Tibial artery (tissue), 4 donors: Measurements from ENCODE around the gene POU4F1.

Source experiments
- DNase-seq, 2 donors: peaks; one replicate each; pipeline ENCODE4 v3.0.0-alpha.2; 2019
- H3K27ac ChIP-seq, 2 donors: fragments of 200-600 bp; sonication (generic) in 1 of 2; 1 replicate in 1 of 2; 2 replicates in 1 of 2; pipeline ENCODE4 v1.5.1; 2018 to 2019; ENCODE audit warnings: mild to moderate bottlenecking in 1 of 2
- H3K27me3 ChIP-seq, 2 donors: fragments of 200-600 bp; sonication (generic) in 1 of 2; one replicate each; pipeline versions ENCODE4 v1.5.1 to v1.6.0; 2016 to 2019
- H3K36me3 ChIP-seq, 3 donors: fragments of 200-600 bp; sonication (generic) in 2 of 3; one replicate each; pipeline ENCODE4 v1.5.1; 2016 to 2019; ENCODE audit warnings: mild to moderate bottlenecking in 2 of 3
- H3K4me1 ChIP-seq, 4 donors: fragments of 200-600 bp; sonication (generic) in 2 of 4; 1 replicate in 3 of 4; 2 replicates in 1 of 4; pipeline ENCODE4 v1.5.1; 2016 to 2019
- H3K4me3 ChIP-seq, 2 donors: fragments of 200-600 bp; sonication (generic) in 1 of 2; 1 replicate in 1 of 2; 2 replicates in 1 of 2; pipeline ENCODE4 v1.5.1; 2018 to 2019; ENCODE audit warnings: mild to moderate bottlenecking in 2 of 2
- H3K9me3 ChIP-seq, 3 donors: fragments of 200-600 bp; sonication (generic) in 1 of 3; one replicate each; pipeline ENCODE4 v1.5.1; 2016 to 2019
- CTCF ChIP-seq, 2 experiments: fragments of 200-600 bp in 1 of 2; fragments of 450-650 bp in 1 of 2; IDR thresholded peaks; one replicate each; pipeline ENCODE4 v1.5.1; 2017 to 2019; ENCODE audit warnings: antibody characterized with exemption in 2 of 2, mild to moderate bottlenecking in 1 of 2, moderate library complexity in 1 of 2
- intact Hi-C: fragments of 100-400 bp; cut with DNase I; formaldehyde crosslinking; loops from one replicate; pipeline ENCODE4 v1.15.0; 2023; ENCODE audit warnings: low total_unique reads

POU4F1 gene

DNA sequence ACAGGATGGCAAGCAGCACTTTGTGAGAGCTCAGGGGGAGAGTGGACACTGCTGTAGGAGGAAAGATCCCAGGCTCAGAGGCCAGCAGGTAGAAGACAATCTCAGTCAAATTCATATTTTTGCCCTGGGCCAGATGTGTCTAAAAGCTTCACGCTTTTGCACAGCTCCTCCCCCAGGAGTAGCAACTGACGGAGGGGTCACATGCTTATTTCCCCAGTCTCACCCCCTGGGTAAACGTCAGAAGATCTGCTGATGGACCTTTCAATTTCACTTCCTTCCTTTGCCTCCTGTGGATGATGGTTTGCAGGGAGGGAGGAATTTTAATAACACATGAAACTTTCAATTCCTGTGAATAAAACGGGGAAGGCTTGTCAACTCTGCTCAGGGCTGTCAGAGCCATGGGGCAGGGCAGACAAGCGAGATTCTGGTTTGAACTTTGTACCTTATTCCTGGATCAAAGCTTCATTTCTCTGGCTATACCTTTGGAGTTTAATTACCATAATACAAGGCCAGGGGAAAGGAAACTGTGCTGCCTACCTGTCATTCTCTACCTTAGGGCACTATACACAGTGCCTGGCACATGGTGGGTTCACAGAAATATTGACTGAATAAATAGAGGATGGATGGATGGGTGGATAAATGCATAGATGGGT lies 41.0 kb downstream of the POU4F1 start:
- no peak for TF ChIP-seq CTCF (IDR thresholded peaks at IDR 0.05)
- no peak overlapping the region for H3K4me3 ChIP-seq
- no peak overlapping the region for H3K27ac ChIP-seq
- intact Hi-C loops: no loop called here
- no peaks in the 10 kb centered on the region for H3K9me3 ChIP-seq
- no peaks in the 10 kb centered on the region for H3K36me3 ChIP-seq
- H3K27me3 ChIP-seq: peaks cover 0 to 8% of the 10 kb centered on the region in 2 donors
- H3K4me1 ChIP-seq: no peaks in the 10 kb centered on the region
- no peak for DNase-seq
